ENCODE measurements around the gene TMTC4. TPM values are rescaled to one million over a fixed set of nuclear protein-coding genes. Genes with fewer than 3 reads are reported as not detected.
A peak's percentile ranks its signal among the peaks of the same experiment; 100 is the strongest.

TMTC4 gene
- total RNA-seq, 1 experiment from 2014 or later = 28.1 TPM

DNA sequence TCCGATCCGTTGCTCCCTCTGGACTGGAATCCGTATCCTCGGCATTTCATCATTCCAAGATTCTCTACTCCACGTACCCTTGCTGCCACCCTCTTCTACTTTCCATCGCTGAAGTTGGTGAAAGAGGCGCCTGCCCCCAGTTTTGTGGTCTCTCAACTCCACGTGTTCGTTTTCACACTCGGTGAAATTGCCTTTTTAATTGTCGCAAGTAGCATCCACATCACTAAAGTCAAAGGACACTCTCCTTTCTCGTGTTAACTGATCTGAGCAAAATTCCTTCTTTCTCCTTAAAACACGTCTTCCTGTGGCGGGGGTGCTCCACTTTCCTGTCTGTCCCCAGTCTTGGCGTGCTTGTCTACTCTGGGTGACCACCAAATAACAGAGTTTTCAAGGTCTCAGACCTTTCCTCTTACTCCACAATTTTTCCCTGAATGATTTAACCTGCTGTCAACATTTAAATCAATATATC, 1.1 kb upstream of the TMTC4 start:
- no peak for DNase-seq
- peak overlapping the region; percentile 34 for H3K9ac ChIP-seq (ENCODE audit: extremely low read depth, insufficient read length, low read length)

More for the DNA sequence above, 1.1 kb upstream of the TMTC4 start:
- no peak overlapping the region for H2BK120ac ChIP-seq (ENCODE audit: low read depth, low read length, poor library complexity, severe bottlenecking)
- no peak overlapping the region for H4K91ac ChIP-seq (ENCODE audit: insufficient read length, low read depth, low read length)
- H3K27me3 ChIP-seq (ENCODE audit: insufficient read depth, low read length) = no peaks in the 10 kb centered on the region; the same call in 1 of the 2 replicates
- H3K23me2 ChIP-seq (ENCODE audit: insufficient read length, low read depth, low read length, poor library complexity, severe bottlenecking) = peaks cover 13% of the 10 kb centered on the region
- Mint-ChIP-seq H3K4me1 (peaks cover 26 to 27% of the 10 kb centered on the region in 2 experiments), H3K27me3 (ENCODE audit: low read depth) (peaks cover 20% of the 10 kb centered on the region), H3K4me3 (peak overlapping the region; percentile 77 to 80), H3K27ac (no peak overlapping the region; a peak in 1 of 7 replicates), H3K9me3 (no peaks in the 10 kb centered on the region; a peak in 2 of 5 replicates), H3K36me3 (ENCODE audit: insufficient read depth in 1 of 3, low read depth in 3 of 3) (peaks cover 0 to 4% (median 0%) of the 10 kb centered on the region in 3 experiments; a peak in 3 of 7 replicates)
- peak overlapping the region; percentile 87 for H3K4me2 ChIP-seq (ENCODE audit: insufficient read depth, insufficient read length, low read length)
- no peaks in the 10 kb centered on the region for H3K9me3 ChIP-seq (ENCODE audit: control insufficient read depth, low read depth, low read length)
- H3K4me1 ChIP-seq (ENCODE audit: insufficient read depth, low read length) = no peaks in the 10 kb centered on the region
- H2BK15ac ChIP-seq (ENCODE audit: low read depth, low read length) = no peak overlapping the region
- H2AK5ac ChIP-seq (ENCODE audit: insufficient read length, low read length) = no peak overlapping the region
- TF ChIP-seq, protein P1, sequence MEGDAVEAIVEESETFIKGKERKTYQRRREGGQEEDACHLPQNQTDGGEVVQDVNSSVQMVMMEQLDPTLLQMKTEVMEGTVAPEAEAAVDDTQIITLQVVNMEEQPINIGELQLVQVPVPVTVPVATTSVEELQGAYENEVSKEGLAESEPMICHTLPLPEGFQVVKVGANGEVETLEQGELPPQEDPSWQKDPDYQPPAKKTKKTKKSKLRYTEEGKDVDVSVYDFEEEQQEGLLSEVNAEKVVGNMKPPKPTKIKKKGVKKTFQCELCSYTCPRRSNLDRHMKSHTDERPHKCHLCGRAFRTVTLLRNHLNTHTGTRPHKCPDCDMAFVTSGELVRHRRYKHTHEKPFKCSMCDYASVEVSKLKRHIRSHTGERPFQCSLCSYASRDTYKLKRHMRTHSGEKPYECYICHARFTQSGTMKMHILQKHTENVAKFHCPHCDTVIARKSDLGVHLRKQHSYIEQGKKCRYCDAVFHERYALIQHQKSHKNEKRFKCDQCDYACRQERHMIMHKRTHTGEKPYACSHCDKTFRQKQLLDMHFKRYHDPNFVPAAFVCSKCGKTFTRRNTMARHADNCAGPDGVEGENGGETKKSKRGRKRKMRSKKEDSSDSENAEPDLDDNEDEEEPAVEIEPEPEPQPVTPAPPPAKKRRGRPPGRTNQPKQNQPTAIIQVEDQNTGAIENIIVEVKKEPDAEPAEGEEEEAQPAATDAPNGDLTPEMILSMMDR (conservative IDR thresholded peaks at IDR 0.05) = no peak
- no peaks in the 10 kb centered on the region for H3K79me1 ChIP-seq (ENCODE audit: insufficient read depth, low read depth, low read length, poor library complexity, severe bottlenecking)
- no peak overlapping the region for H3K18ac ChIP-seq (ENCODE audit: insufficient read length, low read depth, low read length)
- H3K23ac ChIP-seq (ENCODE audit: insufficient read length, low read depth, low read length) = no peak overlapping the region
- no peak overlapping the region for H2BK20ac ChIP-seq (ENCODE audit: low read depth, low read length, poor library complexity, severe bottlenecking)
- H3K79me2 ChIP-seq (ENCODE audit: insufficient read depth, low read length) = no peaks in the 10 kb centered on the region; the same call in 1 of the 2 replicates
- H3K4ac ChIP-seq (ENCODE audit: low read depth, low read length) = no peak overlapping the region
- no CpG with 5 or more reads among the region's 15 CpGs for WGBS (ENCODE audit: extremely low coverage, insufficient read length, low lambda C conversion rate)
- no peak overlapping the region for H2BK5ac ChIP-seq (ENCODE audit: insufficient read length, low read length)
- H3T11ph ChIP-seq (ENCODE audit: low read length) = no peak overlapping the region
- H3K56ac ChIP-seq (ENCODE audit: insufficient read length, low read depth, low read length) = no peak overlapping the region
- H4K20me1 ChIP-seq (ENCODE audit: control insufficient read depth, insufficient read depth, insufficient read length) = no peaks in the 10 kb centered on the region
- no peak overlapping the region for H2BK12ac ChIP-seq (ENCODE audit: insufficient read length, low read depth, low read length)
- H2AFZ ChIP-seq (ENCODE audit: low read length) = no peak overlapping the region
- no peak overlapping the region for H4K5ac ChIP-seq (ENCODE audit: insufficient read length, low read depth, low read length)
- H3K27ac ChIP-seq (ENCODE audit: insufficient read length, low read depth, low read length) = no peak overlapping the region
- no peak overlapping the region for H4K8ac ChIP-seq (replicated peaks; ENCODE audit: insufficient read length, low read depth, low read length)
- no peak overlapping the region for H3K14ac ChIP-seq (ENCODE audit: insufficient read depth, low read length)
